Keratinocyte (primary cell): ENCODE results near the gene SEPTIN5. TPM values are rescaled to one million over a fixed set of nuclear protein-coding genes. Genes with fewer than 3 reads are reported as not detected.
A peak's percentile ranks its signal among the peaks of the same experiment; 100 is the strongest.

ENCODE experiments used
- DNase-seq: peaks from one replicate; pipeline ENCODE4 v3.0.0-alpha.2; 2011; ENCODE audit warnings: low read depth, missing footprints, low spot score
- FAIRE-seq: peaks from 2 replicates; lab custom pipeline; 2011; peaks lifted over from hg19 to GRCh38; lab: Jason Lieb, UNC
- H2AFZ ChIP-seq: 2 replicates; pipeline ENCODE4 v1.6.0; 2012; ENCODE audit warnings: low read length, control low read depth, inconsistent platforms; ENCODE audit not compliant: control insufficient read depth
- H3K27ac ChIP-seq: 2 replicates; pipeline ENCODE4 v1.5.1; 2011; ENCODE audit warnings: low read length; ENCODE audit not compliant: control insufficient read depth, insufficient read depth
- H3K27me3 ChIP-seq: 3 replicates; pipeline ENCODE4 v1.6.0; 2011; ENCODE audit warnings: low read length; ENCODE audit not compliant: control insufficient read depth, insufficient read depth; ENCODE audit errors: extremely low read depth
- H3K36me3 ChIP-seq, 2 experiments: 2 replicates in 1 of 2; 3 replicates in 1 of 2; pipeline ENCODE4 v1.5.1; 2011; ENCODE audit warnings: low read length in 2 of 2, mild to moderate bottlenecking in 1 of 2; ENCODE audit not compliant: control insufficient read depth in 2 of 2, insufficient read depth in 2 of 2; ENCODE audit errors: extremely low read depth in 1 of 2
- H3K4me1 ChIP-seq: 3 replicates; pipeline ENCODE4 v1.5.1; 2011; ENCODE audit warnings: low read length; ENCODE audit not compliant: control insufficient read depth, insufficient read depth; ENCODE audit errors: extremely low read depth
- H3K4me2 ChIP-seq: 3 replicates; pipeline ENCODE4 v1.6.0; 2011; ENCODE audit warnings: low read depth, low read length; ENCODE audit not compliant: control insufficient read depth, insufficient read depth; ENCODE audit errors: extremely low read depth
- H3K4me3 ChIP-seq, 3 experiments: fragments of 200-600 bp in 1 of 3; sonication (generic) in 1 of 3; 2 replicates in 2 of 3; 3 replicates in 1 of 3; pipeline ENCODE4 v1.5.1; 2011 to 2016; ENCODE audit warnings: low read length in 3 of 3, mild to moderate bottlenecking in 3 of 3, control low read depth in 2 of 3, inconsistent platforms in 1 of 3, low read depth in 1 of 3, mixed read lengths in 1 of 3, mixed run types in 1 of 3, moderate library complexity in 1 of 3; ENCODE audit not compliant: control insufficient read depth in 2 of 3, insufficient read depth in 2 of 3; ENCODE audit errors: extremely low read depth in 1 of 3
- H3K79me2 ChIP-seq: 2 replicates; pipeline ENCODE4 v1.6.0; 2012; ENCODE audit warnings: low read length; ENCODE audit not compliant: control insufficient read depth, insufficient read depth
- H3K9ac ChIP-seq: 3 replicates; pipeline ENCODE4 v1.6.0; 2011; ENCODE audit warnings: low read length; ENCODE audit not compliant: control insufficient read depth, insufficient read depth; ENCODE audit errors: extremely low read depth
- H3K9me1 ChIP-seq: 3 replicates; pipeline ENCODE4 v1.6.0; 2011; ENCODE audit warnings: low read length; ENCODE audit not compliant: control insufficient read depth, insufficient read depth; ENCODE audit errors: extremely low read depth
- H3K9me3 ChIP-seq: 2 replicates; pipeline ENCODE4 v1.5.1; 2012; ENCODE audit warnings: low read depth, low read length; ENCODE audit not compliant: control insufficient read depth
- H4K20me1 ChIP-seq: 3 replicates; pipeline ENCODE4 v1.6.0; 2011; ENCODE audit warnings: low read length; ENCODE audit not compliant: control insufficient read depth, insufficient read depth; ENCODE audit errors: extremely low read depth
- CTCF ChIP-seq, 3 experiments: IDR thresholded peaks in 1 of 3; conservative IDR thresholded peaks in 1 of 3; optimal IDR thresholded peaks in 1 of 3; 2 replicates in 2 of 3; 3 replicates in 1 of 3; pipeline versions ENCODE3 to v1.5.1; 2011; ENCODE audit warnings: low read length in 3 of 3, mild to moderate bottlenecking in 3 of 3, moderate library complexity in 2 of 3, control low read depth in 1 of 3, inconsistent platforms in 1 of 3; ENCODE audit not compliant: insufficient read depth in 2 of 3; ENCODE audit errors: extremely low read depth in 1 of 3
- EZH2 ChIP-seq: IDR thresholded peaks from one replicate; pipeline ENCODE4 v1.6.1; 2012; ENCODE audit warnings: inconsistent platforms, mild to moderate bottlenecking, low read length, moderate library complexity
- dilution Hi-C: fragments of 300-500 bp; cut with MboI; formaldehyde crosslinking; loops from one replicate; pipeline ENCODE4 v1.7.0; 2020; ENCODE audit warnings: low sequenced_read_pairs; ENCODE audit not compliant: extremely low pct_ligation_motif_present
- polyA minus RNA-seq, 3 experiments: library from RNA; depleted of rRNA, polyadenylated mRNA; stranded (reverse); fragments of >200 nt; gene quantifications; 1 replicate in 1 of 3; 2 replicates in 1 of 3; 3 replicates in 1 of 3; pipeline ENCODE4 v1.2.3, GENCODE V29; 2011
- polyA plus RNA-seq, 5 experiments: library from polyadenylated mRNA; depleted of rRNA in 3 of 5; stranded (reverse) in 3 of 5; stranded (forward) in 1 of 5; unstranded in 1 of 5; fragments of >200 nt; gene quantifications; 1 replicate in 1 of 5; 2 replicates in 3 of 5; 3 replicates in 1 of 5; pipeline versions ENCODE4 v1.2.1 to v1.2.3, GENCODE V29; 2011 to 2012; ENCODE audit warnings: missing spikeins in 2 of 5, low read depth in 1 of 5, low replicate concordance in 1 of 5

Gene SEPTIN5
- polyA plus RNA-seq (2.2 to 4.9 TPM (median 4.2 TPM) in 3 replicates), polyA minus RNA-seq (2.3 to 8.8 TPM (median 8.6 TPM) in 3 replicates)
- polyA plus RNA-seq (2011; ENCODE audit: low read depth): 15.1 TPM
- polyA plus RNA-seq (2011; cell fraction: cytosol; rRNA removed): 2.2 and 4.4 TPM in 2 replicates
- 10.1 and 11.5 TPM in 2 replicates for polyA plus RNA-seq (2011; cell fraction: nucleus; rRNA removed)
- polyA plus RNA-seq (2012; ENCODE audit: low replicate concordance): 6.8 and 10.4 TPM in 2 replicates
- polyA minus RNA-seq (2011; cell fraction: cytosol; rRNA and poly(A)+ RNA removed): 6.9 TPM
- polyA minus RNA-seq (2011; cell fraction: nucleus; rRNA and poly(A)+ RNA removed): 3.2 and 8.7 TPM in 2 replicates

GRCh38 chr22:19714312-19715187 lies at the start of gene SEPTIN5:
Gene SEPTIN5 (plus strand): TSS chr22:19714503. CDS start chr22:19714589, 86 bp downstream.
- peaks cover 40% of the 10 kb centered on the region for H3K27me3 ChIP-seq
- peak within 1 kb of the TSS; percentile 6 for H2AFZ ChIP-seq
- dilution Hi-C loops: no loop called here
- no peak for TF ChIP-seq CTCF (optimal IDR thresholded peaks at IDR 0.05 in 1 of 3, IDR thresholded peaks at IDR 0.05 in 1 of 3, conservative IDR thresholded peaks at IDR 0.05 in 1 of 3; ENCODE audit: extremely low read depth in 1 of 3, insufficient read depth in 2 of 3, low read length in 3 of 3)
- TF ChIP-seq EZH2: peak; percentile 48
- no peak for FAIRE-seq
- DNase-seq: no peak
- H3K4me3 ChIP-seq: peak within 1 kb of the TSS; percentile 51 to 59 (median 52)
- no peaks in the 10 kb centered on the region for H3K9me1 ChIP-seq
- peak within 1 kb of the TSS; percentile 73 for H3K4me2 ChIP-seq
- no peak within 1 kb of the TSS for H3K9ac ChIP-seq
- H3K9me3 ChIP-seq: no peaks in the 10 kb centered on the region
- H3K79me2 ChIP-seq: no peaks in the 10 kb centered on the region
- H3K36me3 ChIP-seq: no peaks in the 10 kb centered on the region
- no peak within 1 kb of the TSS for H3K27ac ChIP-seq
- H4K20me1 ChIP-seq: no peaks in the 10 kb centered on the region
- H3K4me1 ChIP-seq: peaks cover 11% of the 10 kb centered on the region

GRCh38 chr22:19664951-19665783 lies 49.1 kb upstream of the SEPTIN5 start:
- no peak for TF ChIP-seq CTCF (optimal IDR thresholded peaks at IDR 0.05 in 1 of 3, IDR thresholded peaks at IDR 0.05 in 1 of 3, conservative IDR thresholded peaks at IDR 0.05 in 1 of 3; ENCODE audit: extremely low read depth in 1 of 3, insufficient read depth in 2 of 3, low read length in 3 of 3)
- no peak for TF ChIP-seq EZH2
- Histone ChIP-seq H3K9me1 (no peaks in the 10 kb centered on the region), H3K27ac (no peak overlapping the region), H3K4me3 (no peak overlapping the region), H3K4me2 (no peak overlapping the region), H3K27me3 (peaks cover 11% of the 10 kb centered on the region), H3K4me1 (no peaks in the 10 kb centered on the region), H3K79me2 (no peaks in the 10 kb centered on the region), H3K9me3 (no peaks in the 10 kb centered on the region), H3K36me3 (no peaks in the 10 kb centered on the region), H4K20me1 (no peaks in the 10 kb centered on the region), H3K9ac (no peak overlapping the region), H2AFZ (no peak overlapping the region)
- FAIRE-seq: no peak
- no peak for DNase-seq
- dilution Hi-C loops: no loop called here
